ENCODE results near the gene SPPL2C. TPM values are rescaled to one million over a fixed set of nuclear protein-coding genes. Genes with fewer than 3 reads are reported as not detected.

Gene SPPL2C
- total RNA-seq, 4 donors from 2014 or later, result not detected

GRCh38 chr17:45812102-45812501 lies 32.6 kb upstream of the SPPL2C start:
- no peak overlapping the region for H3K4me3 ChIP-seq
- H3K36me3 ChIP-seq, result no peaks in the 10 kb centered on the region
- TF ChIP-seq, protein P1, sequence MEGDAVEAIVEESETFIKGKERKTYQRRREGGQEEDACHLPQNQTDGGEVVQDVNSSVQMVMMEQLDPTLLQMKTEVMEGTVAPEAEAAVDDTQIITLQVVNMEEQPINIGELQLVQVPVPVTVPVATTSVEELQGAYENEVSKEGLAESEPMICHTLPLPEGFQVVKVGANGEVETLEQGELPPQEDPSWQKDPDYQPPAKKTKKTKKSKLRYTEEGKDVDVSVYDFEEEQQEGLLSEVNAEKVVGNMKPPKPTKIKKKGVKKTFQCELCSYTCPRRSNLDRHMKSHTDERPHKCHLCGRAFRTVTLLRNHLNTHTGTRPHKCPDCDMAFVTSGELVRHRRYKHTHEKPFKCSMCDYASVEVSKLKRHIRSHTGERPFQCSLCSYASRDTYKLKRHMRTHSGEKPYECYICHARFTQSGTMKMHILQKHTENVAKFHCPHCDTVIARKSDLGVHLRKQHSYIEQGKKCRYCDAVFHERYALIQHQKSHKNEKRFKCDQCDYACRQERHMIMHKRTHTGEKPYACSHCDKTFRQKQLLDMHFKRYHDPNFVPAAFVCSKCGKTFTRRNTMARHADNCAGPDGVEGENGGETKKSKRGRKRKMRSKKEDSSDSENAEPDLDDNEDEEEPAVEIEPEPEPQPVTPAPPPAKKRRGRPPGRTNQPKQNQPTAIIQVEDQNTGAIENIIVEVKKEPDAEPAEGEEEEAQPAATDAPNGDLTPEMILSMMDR (IDR thresholded peaks at IDR 0.05), result peak in 1 of 6 experiments; percentile 27
- TF ChIP-seq POLR2A (IDR thresholded peaks at IDR 0.05), result no peak
- H3K4me1 ChIP-seq, result no peaks in the 10 kb centered on the region
- DNase-seq, result no peak
- no peaks in the 10 kb centered on the region for H3K9me3 ChIP-seq
- no peaks in the 10 kb centered on the region for H3K27me3 ChIP-seq
- no peak overlapping the region for H3K27ac ChIP-seq

GRCh38 chr17:45813048-45813725 lies 31.5 kb upstream of the SPPL2C start:
- no peak for DNase-seq
- no peaks in the 10 kb centered on the region for H3K4me1 ChIP-seq
- TF ChIP-seq POLR2A (IDR thresholded peaks at IDR 0.05), result no peak
- H3K27me3 ChIP-seq, result no peaks in the 10 kb centered on the region
- no peak overlapping the region for H3K27ac ChIP-seq
- no peaks in the 10 kb centered on the region for H3K36me3 ChIP-seq
- no peak overlapping the region for H3K4me3 ChIP-seq
- no peaks in the 10 kb centered on the region for H3K9me3 ChIP-seq

DNA sequence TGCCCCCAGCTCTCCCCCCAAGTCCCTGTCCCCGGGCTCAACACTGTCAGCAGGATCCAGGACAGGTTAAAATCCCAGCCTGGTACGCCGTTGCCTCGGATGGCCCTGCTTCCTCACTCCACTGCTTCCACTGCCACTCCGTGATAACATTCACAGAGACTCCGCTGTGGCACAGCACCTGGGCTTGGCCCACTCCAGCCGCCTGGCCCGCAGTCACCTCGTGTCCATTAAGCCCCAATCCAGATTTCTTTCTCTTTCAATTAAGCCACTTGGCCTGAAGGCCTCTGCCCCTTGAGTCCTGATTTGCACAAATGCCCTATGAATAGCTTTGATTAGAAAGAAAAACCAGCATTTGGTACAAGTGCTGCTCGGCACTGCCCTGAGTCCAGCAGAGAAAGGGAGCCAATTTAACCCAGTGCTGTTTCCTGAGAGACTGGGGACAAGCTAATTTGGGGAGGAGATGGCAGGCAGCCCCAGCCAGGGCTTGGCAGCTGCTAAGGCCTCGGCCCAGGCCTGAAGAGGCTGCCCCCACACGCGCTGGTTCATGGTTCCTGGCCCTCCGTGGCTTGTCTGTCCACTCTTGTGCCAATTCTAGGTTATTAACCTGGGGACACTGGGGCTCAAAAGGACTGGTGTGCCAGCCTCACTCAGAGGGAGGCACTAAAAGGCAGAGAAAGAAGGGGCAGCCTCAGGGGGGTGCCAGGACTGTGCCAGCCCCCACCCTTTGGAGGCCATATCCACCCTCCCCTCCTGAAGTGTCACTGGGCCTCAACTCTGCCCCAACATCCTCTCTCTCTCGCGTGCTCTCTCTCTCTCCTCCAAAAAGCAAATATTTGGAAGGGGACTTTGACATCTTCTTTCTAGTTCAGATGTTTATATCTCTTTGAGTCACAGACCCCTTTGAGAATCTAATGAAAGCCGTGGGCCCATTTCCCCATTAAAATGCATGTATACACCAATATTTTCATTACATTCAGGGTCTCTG lies 29.8 kb upstream of the SPPL2C start:
- TF ChIP-seq POLR2A (IDR thresholded peaks at IDR 0.05), result no peak
- TF ChIP-seq, protein P1 (IDR thresholded peaks at IDR 0.05), result no peak
- Histone ChIP-seq H3K4me3 (no peak overlapping the region), H3K9me3 (no peaks in the 10 kb centered on the region), H3K27ac (no peak overlapping the region), H3K27me3 (no peaks in the 10 kb centered on the region), H3K36me3 (no peaks in the 10 kb centered on the region), H3K4me1 (no peaks in the 10 kb centered on the region)
- no peak for DNase-seq

DNA sequence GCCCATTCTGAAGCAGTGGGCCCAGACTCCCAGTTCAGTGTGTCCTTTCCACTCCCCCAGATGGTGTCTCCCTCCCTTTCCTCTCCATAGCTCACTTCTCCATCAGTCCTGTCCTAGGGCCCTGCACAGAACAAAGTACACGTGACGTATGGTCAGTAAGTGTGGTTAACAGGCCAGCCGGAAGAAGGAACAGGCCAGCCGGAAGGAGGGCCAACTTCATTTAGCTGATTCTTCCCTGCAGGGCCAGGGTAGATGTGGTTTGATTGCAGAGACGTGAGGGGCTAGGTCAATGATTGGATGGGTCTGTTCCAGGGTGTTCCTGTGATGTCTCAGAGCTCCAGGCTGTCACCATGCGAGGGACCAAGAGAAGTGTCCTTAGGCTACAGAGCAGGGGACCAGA lies 28.9 kb upstream of the SPPL2C start:
- TF ChIP-seq, protein P1 (IDR thresholded peaks at IDR 0.05), result no peak
- no peak for TF ChIP-seq POLR2A (IDR thresholded peaks at IDR 0.05)
- no peaks in the 10 kb centered on the region for H3K4me1 ChIP-seq

DNA sequence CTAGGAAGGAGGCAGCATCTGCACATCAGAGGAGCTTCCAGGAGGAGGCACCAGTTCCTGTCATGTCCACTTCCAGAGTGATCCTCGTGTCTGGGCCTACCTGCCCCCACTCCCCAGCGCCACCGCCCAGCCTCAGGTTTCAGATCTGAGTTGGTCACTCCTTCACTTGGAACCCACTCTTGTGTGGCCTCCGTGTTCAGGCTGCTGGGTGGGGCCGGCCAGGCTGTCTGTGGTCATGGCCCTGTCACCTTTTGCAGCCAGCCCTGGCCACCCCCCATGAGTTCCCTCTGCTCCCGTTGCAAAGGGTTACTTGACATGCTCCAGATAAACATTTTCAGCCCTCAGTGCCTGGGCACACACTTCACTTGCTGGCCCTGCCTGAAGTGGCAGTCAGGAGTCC lies 26.6 kb upstream of the SPPL2C start:
- no peaks in the 10 kb centered on the region for H3K9me3 ChIP-seq
- TF ChIP-seq POLR2A (IDR thresholded peaks at IDR 0.05), result no peak
- TF ChIP-seq, protein P1 (IDR thresholded peaks at IDR 0.05), result no peak
- no peak for DNase-seq
- H3K27me3 ChIP-seq, result no peaks in the 10 kb centered on the region
- no peaks in the 10 kb centered on the region for H3K4me1 ChIP-seq
- no peak overlapping the region for H3K27ac ChIP-seq
- H3K4me3 ChIP-seq, result no peak overlapping the region
- H3K36me3 ChIP-seq, result no peaks in the 10 kb centered on the region

More for the DNA sequence above, 28.9 kb upstream of the SPPL2C start:
- H3K4me3 ChIP-seq, result no peak overlapping the region
- H3K27me3 ChIP-seq, result no peaks in the 10 kb centered on the region
- H3K9me3 ChIP-seq, result no peaks in the 10 kb centered on the region
- no peaks in the 10 kb centered on the region for H3K36me3 ChIP-seq
- DNase-seq, result no peak
- H3K27ac ChIP-seq, result no peak overlapping the region

DNA sequence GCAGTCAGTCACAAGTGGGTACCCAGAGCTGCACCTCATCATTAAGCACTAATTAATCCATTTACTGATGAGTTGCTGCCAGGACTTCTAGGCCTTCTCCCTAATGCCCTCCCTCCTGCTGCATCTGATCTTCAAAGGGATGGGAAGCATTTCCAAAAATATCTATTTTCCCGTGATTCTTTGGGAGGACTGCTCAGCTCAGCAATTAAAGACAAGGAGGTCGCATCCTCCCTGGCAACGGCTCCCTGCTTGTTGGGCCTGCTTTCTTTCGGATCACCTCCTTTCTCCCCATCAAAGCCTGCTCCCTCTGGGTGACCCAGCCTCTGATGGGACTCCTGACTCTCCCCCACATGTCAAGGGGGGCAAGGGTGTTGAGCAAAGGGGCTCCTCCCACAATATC lies 26.0 kb upstream of the SPPL2C start:
- no peak overlapping the region for H3K4me3 ChIP-seq
- no peaks in the 10 kb centered on the region for H3K4me1 ChIP-seq
- no peak for DNase-seq
- H3K36me3 ChIP-seq, result no peaks in the 10 kb centered on the region
- H3K9me3 ChIP-seq, result no peaks in the 10 kb centered on the region
- no peak overlapping the region for H3K27ac ChIP-seq
- no peaks in the 10 kb centered on the region for H3K27me3 ChIP-seq
- no peak for TF ChIP-seq POLR2A (IDR thresholded peaks at IDR 0.05)
- TF ChIP-seq, protein P1 (IDR thresholded peaks at IDR 0.05), result no peak

Measured in Peyer's patch (tissue), 4 donors.